HG03045 (cell line): ENCODE measurements around the gene AATK.
"Not testable (repeated sequence)": the region's sequence is repeated elsewhere in the genome, so short reads cannot be mapped to it uniquely, and the experiment has no call there.

Experiments used
- ATAC-seq: cut with Tn5 transposase; IDR thresholded peaks from one replicate; pipeline ENCODE4 v1.9.1; 2021; ENCODE audit warnings: mild to moderate bottlenecking, moderate library complexity; ENCODE audit not compliant: unreplicated experiment

The AATK gene

DNA sequence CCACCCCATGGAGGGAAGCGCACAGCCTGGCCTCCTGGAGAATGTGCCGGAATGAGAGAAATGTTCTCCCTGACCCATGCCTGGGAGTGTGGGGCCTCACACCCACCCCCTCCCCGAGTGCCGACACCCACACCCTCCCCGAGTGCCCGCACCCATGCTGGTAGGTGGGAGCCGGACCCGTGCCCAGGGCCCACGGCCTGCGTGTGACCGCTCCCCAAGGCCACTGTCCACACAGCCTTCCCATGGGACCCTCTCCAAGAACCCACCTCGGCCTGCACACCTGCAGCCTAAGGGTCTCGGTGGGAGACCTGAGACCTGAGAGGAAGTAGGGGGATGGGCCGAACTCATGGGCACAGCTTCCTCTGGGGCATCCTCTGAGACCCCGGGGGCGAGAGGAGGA lies 4.0 kb downstream of the AATK start:
- no peak for ATAC-seq

DNA sequence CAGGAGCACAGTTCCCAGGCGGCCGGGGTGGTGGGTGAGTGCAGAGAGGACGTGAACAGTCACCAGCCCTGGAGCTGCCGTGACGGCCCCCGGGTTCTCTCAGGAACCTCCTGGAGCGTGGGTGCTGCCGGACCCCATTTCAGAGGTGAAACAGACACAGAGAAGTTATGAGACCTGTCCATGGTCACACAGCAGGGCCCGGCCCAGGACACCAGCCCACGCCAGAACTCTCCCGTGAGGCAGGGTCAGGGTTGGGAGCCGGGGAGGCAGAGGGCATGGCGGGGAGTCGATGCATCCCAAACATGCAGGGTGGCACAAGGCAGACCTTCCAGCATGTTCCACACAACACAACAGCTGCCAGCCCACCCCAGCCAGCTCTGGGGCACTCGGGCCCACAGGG lies 4.5 kb downstream of the AATK start:
- no peak for ATAC-seq

- ATAC-seq: no peak
These were observed 5.1 kb downstream of the AATK start for GRCh38 chr17:81160747-81161453.

GRCh38 chr17:81160306-81160705 lies 5.7 kb downstream of the AATK start:
- ATAC-seq: no peak

DNA sequence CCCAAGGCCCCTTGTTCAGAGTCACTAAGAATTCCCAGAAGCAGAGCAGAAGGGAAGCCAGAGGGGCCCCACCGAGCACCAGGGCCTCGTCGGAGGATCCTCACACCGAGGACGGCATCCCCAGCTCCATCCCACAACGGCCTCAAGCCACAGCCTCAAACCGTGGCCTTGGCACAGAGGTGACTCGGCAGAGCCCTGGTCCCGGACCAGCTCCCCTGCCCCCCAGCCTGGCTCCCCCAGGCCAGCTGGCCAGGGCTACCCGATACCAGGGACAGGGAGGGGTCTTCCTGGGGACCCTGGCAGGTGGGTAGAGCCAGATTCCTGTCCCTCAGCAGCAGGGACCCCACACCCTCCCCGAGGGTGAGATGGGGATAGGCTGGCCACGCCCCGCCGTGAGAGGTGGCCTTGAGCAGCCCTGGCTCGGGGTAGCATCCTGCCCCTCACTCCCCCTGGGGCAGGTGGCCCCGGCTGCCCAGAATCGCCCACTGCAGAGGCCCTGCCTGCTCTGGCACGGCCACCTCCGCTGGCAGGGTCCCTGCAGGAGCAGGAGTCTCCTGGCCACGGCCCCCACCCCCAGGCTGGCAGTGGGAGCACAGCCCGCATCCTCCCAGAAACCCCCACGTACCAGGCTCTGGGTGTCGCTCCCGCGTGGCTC lies 6.3 kb downstream of the AATK start:
- no peak for ATAC-seq

- ATAC-seq: no peak
These were observed 7.1 kb downstream of the AATK start for GRCh38 chr17:81158688-81159590.

GRCh38 chr17:81157848-81158687 lies 8.0 kb downstream of the AATK start:
- no peak for ATAC-seq

DNA sequence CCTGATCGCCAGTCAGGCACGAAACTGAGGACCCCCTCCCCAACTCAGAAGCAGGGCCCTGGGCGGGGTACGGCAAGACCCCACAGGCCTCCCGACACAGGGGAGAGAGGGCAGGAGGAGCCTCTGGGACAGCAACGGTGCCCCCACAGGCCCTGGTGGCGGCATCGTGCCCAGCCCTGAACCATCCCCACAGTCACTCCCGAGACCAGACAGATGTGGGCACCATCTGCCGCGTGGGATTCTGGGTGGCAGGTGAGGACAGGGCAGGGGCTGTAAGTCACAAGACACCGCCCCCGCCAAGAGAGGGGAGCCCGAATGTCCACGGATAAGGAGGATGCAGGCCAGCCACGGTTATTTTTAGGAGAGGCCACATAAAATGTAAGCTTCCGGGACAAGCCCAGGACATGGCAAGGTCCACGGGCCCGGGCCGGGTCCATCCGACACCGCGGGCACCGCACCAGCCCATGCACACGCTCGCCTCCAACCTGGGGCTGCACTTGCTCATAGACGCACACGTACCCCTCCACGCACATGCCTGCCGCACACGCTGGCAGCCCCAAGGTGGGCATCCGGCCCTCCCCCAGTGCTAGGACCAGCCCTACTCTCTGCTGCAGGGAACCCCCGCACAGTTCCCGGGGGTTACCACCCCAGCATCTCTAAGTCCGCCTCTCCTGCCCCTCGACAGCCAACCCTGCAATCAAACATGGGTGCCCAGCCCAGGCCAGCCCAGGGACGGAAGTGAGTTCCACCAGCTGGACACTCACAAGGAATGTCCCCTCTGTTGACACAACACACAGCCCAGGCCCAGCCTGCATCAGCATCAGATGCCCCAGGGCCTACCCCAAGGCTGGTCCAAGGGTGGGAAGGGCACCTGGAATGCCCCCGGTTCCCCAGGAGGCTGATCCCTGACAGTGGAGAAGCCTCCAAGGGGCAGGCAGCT lies 8.9 kb downstream of the AATK start:
- ATAC-seq: no peak

- no peak for ATAC-seq
These were observed 11.1 kb downstream of the AATK start for GRCh38 chr17:81154961-81155360.

DNA sequence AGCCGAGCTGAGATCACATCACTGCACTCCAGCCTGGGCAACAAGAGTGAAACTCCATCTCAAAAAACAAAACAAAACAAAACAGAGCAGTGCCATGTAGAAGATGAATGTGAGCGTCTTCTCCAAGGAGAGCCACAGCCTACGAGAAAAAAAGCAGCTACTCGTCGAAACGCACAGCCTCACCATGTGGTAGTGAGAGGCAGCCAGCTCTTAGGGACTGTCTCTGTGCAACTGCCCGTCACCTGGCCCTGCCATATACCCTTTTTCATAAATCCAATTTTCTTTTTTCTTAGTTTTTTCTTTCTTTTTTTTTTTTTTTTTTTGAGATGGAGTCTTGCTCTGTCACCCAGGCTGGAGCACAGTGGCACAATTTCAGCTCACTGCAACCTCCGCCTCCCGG lies 12.0 kb downstream of the AATK start:
- not testable (repeated sequence) for ATAC-seq

DNA sequence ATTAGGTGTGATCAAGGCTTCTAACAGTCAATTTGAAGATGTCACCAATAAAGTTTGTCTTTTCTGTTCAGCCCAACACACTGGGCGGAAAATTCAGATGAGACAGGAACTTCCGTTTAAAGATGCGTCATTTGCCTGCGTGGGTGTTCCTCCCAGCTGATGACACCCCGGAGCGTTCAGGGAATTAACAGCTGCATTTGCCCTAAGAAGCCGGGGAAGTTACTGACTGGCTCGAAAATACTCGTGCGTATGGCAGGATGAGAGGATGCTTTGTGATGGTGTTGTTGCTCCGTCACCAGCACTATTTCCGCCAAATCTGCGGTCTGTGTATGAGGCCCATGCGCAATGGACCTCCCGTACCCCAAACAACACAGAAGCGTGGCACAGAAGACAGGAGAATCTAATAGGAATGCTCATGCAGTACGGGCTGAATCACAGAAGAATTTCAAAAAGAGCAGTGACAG lies 12.6 kb downstream of the AATK start:
- ATAC-seq: no peak

DNA sequence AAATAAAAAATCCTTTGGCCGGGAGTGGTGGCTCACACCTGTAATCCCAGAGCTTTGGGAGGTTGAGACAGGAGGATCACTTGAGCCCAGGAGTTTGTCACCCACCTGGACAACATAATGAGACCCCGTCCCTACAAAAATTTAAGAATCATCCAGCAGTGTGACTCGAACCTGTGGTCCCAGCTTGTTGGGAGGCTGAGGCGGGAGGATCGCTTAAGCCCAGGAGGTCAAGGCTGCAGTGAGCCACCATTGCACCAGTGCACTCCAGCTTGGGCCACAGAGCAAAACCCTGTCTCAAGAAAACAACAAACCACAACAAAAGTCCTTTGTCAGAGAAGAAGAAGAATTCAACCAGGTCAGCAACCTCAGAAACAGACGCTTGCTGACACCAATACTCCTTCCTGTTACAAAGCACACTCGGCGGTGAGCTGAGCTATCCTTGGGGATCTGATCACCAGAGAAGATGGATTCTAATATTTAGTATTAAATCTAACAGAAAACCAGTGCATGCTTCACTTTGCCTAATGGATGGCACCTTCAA lies 13.7 kb downstream of the AATK start:
- ATAC-seq: no peak

DNA sequence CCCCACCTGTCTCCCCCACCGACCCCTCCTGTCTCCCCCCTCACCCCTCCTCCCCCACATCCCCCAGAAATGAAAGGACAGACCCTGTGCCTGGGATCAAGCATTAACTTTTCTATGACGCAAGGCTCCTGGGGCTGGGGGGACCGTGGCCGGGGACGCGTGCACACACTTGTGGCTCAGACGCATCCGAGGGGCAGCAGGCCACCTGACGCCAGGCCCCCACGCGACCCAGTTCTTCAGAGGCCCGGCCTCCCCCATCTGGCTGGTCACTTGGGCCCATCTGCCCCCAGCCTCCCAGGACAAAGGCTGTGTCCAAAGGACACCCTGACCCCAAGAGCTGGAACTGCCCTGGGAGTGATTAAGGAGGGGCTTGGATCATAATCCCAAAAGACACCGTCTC lies 14.7 kb downstream of the AATK start:
- no peak for ATAC-seq

- no peak for ATAC-seq
These were observed 15.5 kb downstream of the AATK start for GRCh38 chr17:81150377-81151077.

DNA sequence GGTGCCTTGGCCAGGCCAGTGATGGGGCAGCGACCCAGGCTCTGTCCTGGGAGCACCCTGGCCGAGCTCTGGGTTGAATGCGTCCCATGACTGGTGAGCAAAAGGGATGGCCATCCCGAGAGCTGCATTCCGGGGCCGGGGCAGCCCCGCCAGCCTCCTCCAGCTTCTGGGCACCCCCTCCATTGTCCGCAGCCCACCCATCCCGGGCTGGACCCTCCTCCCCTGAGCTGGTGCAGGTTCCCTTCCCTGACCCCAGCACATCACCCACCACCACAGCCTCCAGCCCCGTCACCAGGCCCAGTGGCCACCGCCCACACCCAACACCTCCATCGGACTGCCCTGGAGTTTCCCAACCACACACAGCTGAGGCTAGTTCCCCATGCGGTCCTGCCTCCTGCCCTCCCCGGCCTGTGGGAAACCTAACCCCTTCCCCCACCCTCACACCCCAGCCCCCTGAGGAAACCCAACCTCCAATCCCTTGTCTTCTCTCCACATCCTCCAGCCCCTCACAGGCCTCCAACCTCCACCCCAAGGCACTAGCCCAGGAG lies 17.0 kb downstream of the AATK start:
- ATAC-seq: no peak

DNA sequence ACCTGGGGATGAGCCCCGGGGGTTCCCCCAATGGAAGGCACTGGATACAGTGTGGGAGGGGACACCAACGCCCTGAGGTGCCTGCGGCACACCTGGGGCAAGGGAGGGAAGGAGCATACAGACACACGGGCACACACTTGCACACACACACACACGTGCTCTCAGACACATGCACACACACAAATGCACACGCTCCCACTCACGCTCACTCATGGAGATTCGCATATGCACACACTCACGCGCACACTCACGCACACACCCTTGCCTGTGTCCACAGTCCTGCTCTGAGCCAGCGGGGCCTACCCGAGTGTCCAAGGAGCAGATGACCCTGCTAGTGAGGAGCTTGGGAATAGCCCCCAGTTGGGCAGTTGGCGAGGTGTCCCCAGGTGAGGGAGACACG lies 17.4 kb downstream of the AATK start:
- no peak for ATAC-seq

- ATAC-seq: no peak
These were observed 18.3 kb downstream of the AATK start for GRCh38 chr17:81147701-81148100.

DNA sequence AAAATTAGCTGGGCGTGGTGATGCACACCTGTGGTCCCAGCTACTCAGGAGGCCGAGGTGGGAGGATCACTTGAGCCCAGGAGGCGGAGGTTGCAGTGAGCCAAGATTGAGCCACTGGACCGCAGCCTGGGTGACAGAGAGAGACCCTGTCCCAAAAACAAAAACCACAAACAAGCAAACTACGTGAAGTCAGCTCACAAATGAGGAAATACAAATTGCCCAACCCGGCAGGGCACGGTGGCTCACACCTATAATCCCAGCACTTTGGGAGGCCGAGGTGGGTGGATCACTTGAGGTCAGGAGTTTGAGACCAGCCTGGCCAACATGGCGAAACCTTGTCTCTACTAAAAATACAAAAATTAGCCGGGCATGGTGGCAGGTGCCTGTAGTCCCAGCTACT lies 19.8 kb downstream of the AATK start:
- ATAC-seq: not testable (repeated sequence)

DNA sequence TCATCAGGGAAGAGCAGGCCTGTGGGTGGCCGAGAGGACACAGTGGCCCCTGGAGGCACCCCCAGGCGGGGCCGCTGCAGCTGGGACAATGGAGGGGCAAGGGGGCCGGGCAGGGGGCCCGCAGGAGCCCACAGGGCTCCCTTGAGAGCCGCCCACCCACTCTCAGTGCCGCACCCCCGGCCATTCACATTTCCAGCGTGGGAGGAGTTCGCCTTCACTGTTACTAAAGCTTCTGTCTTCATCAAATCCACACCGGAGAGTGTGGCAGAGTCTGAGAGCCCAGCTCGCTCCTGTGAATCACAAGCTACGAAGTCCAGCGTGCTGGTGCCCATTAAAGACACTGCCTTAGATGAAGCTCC lies 21.6 kb downstream of the AATK start:
- no peak for ATAC-seq
